HEK293 (cell line): ENCODE data around the gene TNFAIP8L3.

Source experiments
- CTCF ChIP-seq: fragments of 450-650 bp; formaldehyde crosslinking; IDR thresholded peaks from 2 replicates; pipeline ENCODE4 v1.5.1; 2016; ENCODE audit warnings: missing biosample characterization, missing genetic modification characterization
- INSM2 ChIP-seq: fragments of 450-650 bp; formaldehyde crosslinking; IDR thresholded peaks from 2 replicates; pipeline ENCODE4 v1.5.1; 2016; ENCODE audit warnings: missing biosample characterization, missing genetic modification characterization
- ZNF433 ChIP-seq: fragments of 450-650 bp; formaldehyde crosslinking; IDR thresholded peaks from 2 replicates; pipeline ENCODE4 v1.5.1; 2016; ENCODE audit warnings: missing biosample characterization, missing genetic modification characterization, low read depth

- no peak for TF ChIP-seq ZNF433 (tag by site-specific recombination)
- TF ChIP-seq CTCF (tag by site-specific recombination), result no peak
- TF ChIP-seq INSM2 (tag by site-specific recombination), result no peak
These were observed 63.9 kb downstream of the TNFAIP8L3 start for GRCh38 chr15:51030649-51031316.
